Measurements from ENCODE around the gene NANS.
"Not testable (repeated sequence)": the region's sequence is repeated elsewhere in the genome, so short reads cannot be mapped to it uniquely, and the experiment has no call there.

Gene NANS, protein sequence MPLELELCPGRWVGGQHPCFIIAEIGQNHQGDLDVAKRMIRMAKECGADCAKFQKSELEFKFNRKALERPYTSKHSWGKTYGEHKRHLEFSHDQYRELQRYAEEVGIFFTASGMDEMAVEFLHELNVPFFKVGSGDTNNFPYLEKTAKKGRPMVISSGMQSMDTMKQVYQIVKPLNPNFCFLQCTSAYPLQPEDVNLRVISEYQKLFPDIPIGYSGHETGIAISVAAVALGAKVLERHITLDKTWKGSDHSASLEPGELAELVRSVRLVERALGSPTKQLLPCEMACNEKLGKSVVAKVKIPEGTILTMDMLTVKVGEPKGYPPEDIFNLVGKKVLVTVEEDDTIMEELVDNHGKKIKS

DNA sequence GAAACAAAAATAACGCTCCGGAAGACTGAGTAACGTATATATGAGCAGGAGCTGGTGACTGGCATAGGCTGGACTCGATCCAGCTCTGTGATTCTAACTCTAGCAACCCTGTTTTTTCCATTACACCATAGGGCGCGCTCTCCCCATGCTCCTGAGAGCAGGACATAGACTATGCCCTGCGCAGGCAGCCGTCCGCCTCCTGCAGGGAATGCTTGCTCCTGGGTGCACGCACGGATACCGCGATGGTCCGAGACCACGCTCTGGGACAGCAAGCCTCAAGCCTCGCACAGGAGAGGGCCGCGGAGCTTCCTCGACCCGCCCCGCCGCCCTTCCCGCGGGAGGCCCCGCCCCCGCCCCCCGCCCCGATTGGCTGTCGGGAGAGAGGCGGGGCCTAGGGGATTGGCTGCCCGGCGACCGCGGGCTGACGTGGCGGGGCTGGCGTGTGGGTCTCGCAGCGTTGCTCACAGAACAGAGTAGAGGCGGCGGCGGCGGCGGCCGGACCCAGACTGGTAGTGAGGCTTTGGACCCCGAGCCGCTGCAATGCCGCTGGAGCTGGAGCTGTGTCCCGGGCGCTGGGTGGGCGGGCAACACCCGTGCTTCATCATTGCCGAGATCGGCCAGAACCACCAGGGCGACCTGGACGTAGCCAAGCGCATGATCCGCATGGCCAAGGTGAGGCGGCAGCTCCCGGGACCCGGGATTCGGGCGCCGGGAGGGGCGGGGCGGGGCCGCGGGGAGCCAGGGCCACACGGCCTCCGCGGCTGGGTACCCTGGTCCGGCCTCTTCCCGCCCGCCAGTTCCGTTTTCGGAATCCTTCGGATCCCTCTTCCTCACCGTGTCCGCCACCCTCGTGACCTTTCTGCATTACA is at the start of gene NANS:
TSS of gene NANS (plus strand) at position 464 of the 869 bp plus-strand sequence. CDS start at position 541, 77 bp downstream.
- DNase-seq (ENCODE audit: low spot score), result peak; percentile 99

DNA sequence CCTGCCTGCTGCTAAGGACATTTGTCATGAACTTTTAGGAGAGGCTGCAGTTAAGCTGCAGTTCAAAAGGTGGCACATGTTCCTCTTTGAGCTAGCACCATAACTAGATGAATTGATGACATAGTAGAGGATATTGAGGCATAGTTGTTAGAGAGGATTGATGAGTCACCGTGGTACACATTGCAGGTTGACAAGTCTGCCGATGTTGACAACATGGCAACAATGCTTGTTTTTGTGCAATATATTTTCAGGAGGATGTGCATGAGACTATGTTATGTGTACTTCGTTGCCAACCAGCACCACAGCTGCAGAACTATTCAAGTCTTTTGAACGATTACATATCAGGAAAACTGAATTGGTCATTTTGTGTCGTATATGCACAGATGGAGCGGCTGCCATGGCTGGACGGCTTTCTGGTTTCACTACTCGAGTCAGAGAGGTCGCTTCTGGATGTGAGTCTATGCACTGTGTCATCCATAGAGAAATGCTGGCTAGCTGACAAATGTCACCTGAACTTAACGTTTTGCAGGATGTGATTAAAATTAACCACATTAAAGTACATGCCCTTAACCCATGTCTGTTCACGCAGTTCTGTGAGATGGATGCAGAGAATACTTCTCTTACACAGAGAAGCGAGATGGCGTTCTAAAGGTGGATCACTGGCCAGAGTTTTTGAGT is 49.1 kb upstream of the NANS start:
- no peak for DNase-seq (ENCODE audit: low spot score)

DNA sequence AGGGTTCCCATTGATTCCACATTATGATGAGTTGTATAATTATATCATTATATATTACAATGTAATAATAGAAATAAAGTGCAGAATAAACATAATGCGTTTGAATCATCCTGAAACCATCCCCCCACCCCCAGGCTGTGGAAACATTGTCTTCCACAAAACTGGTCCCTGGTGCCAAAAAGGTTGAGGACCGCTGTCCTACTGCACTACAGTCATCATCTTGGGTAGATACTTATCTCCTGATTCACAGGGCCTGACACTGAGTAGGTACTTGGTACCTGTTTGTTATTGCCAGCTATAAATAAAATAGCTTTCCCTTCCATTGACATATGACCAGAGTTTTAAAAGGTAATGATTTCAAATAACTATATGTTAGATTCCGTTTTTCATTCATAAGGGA is 47.8 kb upstream of the NANS start:
- DNase-seq (ENCODE audit: low spot score), result no peak

DNA sequence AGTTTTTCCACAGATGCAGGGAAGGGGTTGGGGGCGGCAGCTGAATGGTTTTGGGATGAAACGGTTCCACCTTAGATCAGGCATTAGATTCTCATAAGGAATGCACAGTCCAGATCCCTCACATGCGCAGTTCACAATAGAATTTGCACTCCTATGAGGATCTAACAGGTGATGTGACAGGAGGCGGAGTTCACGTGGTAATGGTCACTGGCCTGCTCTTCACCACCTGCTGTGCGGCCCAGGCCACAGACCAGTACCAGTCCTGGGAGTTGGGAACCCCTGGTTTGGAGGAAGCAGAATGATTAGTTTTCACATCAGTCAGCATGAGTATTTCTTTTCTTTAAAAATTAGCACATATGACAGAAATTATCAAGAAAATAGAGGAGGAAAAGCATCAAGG is 47.1 kb upstream of the NANS start:
- DNase-seq (ENCODE audit: low spot score), result no peak

DNA sequence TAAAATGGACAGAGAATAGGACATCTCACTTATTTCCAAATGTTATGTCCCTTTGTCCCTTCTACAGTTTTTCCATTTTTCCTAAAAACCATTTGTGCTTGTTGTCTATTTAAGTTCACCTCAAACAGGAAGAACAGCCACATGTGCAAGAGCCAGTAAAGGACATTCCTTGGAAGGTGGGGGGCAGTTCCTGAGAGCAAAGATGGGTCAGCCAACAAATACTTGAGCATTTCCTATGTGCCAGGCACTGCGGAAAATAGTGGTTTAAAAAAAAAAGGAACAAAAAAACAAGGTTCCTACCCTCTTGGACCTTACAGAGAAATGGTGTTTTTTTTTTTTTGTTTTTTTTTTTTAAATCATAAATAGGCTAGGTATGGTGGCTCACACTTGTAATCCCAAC is 46.6 kb upstream of the NANS start:
- DNase-seq (ENCODE audit: low spot score), result peak; percentile 49

DNA sequence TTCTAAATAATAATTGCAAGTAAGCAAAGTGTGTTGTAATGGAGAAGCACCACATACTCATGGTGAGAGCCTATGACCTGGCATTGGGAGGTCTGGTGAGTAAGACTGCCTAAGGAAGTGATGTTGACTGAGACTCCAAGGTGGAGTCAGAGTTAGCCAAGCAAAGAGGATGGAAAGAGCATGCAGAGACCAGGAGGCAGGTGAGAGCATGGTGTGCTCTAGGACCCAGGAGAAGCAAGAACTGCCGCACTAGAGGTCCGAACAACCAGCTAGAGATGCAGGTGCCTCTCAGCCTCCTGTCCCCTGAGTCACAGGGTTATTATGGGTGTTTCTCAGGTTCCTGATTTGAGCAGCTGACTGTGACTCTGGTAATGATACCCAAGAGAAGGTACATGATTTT is 46.1 kb upstream of the NANS start:
- DNase-seq (ENCODE audit: low spot score), result no peak

DNA sequence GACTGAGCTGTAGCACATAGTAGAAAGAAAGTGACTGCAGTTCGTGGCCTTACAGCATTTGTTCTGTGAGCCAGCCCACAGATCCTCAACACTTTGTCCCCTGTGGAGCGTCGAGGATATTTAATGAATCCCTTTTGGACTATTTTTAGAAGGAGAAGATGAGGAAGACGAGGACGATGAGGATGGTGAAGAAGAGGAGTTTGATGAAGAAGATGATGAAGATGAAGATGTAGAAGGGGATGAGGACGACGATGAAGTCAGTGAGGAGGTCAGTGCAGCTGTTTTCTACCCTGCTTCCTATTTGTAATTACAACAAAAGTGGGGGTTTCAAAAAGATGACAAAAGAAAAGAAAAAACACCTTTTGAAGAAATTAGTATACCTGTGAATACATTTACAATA is 45.4 kb upstream of the NANS start:
- DNase-seq (ENCODE audit: low spot score), result no peak

DNA sequence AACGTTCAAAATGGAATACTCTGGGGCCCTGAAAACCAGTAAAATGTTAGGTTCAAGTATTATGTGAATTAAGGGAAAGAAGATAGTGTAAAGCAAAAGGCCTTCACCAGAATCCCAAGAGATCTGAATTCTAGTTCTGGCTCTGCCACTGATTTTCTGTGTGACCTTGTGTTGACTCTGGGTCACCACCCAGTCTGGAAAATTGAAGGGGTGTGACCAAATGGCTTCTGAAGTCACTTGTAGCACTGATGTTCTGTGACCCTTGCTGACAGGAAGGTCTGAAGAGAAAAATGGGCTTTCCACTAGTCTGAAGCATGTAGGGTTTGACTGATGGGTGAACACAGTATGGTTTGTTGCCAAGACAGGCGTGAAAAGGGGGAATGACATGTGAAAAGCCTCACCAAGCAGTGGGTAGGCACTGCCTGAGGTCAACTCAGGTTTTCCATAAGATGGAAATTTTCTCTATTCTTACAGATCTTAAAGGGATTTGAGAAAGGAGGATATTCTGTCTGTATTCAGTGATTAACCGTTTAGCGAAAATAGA is 40.3 kb upstream of the NANS start:
- DNase-seq (ENCODE audit: low spot score), result no peak

DNA sequence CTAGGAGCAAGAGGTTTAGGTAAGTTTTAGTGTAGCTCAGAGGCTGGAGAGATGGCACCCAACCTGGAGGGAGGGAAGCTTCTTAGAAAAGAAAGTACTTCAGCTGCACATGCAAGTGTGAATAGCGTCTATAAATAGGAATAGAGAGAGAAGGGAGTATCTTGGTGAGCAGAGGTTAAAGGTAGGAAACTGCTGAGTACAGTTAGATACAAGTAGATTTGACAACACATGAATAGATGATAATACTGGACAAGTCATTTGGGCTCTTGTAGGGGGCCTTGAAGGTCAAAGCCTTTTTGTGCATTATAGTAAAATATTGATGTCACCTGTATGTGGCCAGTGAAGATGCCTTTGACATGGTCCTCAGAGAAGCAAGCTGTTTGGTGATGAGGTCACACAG is 39.2 kb upstream of the NANS start:
- DNase-seq (ENCODE audit: low spot score), result no peak

DNA sequence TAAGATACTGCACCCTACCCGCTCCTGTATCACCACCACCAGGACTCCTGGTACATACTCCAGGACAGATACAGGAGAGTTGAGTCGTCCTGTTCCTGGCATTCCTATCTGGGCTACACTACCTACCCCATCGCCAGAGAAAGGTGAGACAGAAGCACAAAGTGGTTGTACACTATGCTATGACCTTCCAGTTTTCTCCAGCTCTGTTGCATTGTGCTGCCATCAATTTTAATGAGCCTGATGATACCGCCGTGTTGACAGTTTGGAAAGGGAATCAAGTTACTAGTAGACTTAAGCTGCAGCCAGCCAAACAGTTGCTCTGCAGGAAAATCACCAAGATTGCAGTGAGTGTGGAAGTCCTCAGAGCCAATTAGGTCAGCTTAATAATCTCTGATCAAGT is 38.2 kb upstream of the NANS start:
- DNase-seq (ENCODE audit: low spot score), result no peak

DNA sequence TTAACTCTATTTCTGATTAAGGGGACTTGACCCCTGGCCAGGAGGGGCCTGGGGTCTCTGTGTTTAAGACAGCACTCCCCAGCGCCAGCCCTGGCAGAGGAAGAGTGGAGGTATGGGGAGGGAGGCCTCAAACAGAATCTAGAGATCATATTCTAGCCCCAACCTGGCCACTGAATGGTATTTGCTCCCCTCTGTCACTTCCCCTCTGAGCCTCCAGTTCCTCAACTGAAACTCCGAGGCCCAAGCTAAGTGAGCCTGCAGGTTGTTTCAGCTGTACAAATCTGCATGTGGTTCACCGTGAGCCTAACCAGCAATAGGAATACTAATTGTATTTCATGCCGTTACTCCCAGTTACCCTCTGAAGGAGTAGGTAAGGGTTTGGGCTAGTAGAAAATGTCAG is 37.4 kb upstream of the NANS start:
- DNase-seq (ENCODE audit: low spot score), result no peak

DNA sequence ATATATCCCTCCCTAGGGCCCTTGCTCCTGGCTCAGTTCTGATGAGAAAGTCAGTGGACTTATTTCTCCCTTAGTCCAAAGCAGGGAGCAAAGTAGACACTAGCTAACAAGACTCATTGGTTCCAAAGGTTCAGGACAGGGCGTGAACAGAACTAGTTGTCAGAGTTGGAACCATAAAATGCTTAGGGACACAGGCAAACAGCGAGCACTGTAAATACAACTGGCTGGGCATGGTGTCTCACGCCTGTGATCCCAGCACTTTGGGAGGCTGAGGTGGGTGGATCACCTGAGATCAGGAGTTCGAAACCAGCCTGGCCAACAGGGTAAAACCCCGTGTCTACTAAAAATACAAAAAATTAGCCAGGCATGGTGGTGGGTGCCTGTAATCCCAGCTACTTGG is 36.7 kb upstream of the NANS start:
- not testable (repeated sequence) for DNase-seq (ENCODE audit: low spot score)

DNA sequence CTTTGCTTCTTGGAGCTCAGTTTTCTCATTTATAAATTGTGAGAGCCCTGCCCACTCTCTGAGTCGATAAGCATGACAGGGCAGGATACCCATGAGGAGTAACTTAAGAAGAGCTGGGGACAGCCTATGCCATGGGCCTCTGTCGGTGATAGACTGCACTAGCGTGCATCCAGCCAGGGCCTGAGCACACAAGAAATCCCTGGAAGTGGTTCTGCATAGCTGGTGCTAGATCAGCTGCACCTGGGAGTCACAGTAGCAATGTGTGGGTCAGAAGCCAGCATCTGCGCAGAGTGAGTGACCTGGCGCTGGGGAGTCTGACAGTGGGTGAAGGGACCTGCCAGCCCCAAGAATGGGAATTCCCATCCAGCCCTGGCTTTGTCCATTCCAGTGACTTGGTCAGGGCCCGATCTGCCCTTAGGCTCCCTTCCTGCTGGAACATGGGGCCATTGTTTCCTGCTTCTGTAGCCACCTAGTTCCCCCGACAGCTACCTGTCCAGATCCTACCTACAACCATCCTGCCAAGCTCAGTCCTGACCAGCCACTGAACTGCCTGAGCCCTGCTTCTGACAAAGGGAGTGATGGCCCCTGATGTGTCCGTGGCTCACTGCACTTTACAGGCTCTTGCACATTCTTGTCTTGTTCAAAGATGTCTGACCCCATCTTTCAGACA is 35.9 kb upstream of the NANS start:
- DNase-seq (ENCODE audit: low spot score), result no peak

DNA sequence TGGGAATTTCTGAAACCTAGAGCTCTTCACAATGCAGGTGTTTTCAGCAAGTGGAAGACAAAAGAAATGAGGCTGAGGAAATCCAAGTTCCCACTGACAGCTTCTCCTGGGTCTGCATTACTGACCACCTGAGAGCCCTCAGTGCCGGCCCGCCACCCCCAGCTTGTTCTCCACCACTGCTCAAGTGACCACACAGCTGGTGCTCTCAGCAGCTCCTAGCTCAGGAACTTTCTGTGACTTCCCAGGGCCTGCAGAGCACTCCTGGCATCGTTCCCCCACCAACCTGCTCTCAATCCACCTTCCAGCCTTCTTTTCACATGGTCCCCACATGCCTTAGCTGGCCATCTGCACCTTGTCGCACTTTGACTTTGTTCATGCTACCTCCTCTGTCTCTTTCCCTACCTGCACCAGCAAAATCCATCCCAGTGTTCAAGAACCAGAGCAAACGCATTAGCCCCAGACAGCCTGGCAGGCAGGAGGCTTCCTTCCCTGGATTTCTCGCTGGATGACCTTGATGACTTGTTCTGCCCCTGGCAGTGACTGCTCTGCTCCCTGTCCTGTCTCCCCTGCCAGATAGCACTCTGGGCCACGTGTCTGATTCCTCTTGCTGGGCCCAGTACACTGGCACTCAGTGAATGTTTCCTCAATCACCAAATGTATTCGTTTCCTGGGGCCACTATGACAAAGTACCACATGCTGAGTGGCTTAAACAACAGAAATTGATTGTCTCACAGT is 35.1 kb upstream of the NANS start:
- DNase-seq (ENCODE audit: low spot score), result no peak

DNA sequence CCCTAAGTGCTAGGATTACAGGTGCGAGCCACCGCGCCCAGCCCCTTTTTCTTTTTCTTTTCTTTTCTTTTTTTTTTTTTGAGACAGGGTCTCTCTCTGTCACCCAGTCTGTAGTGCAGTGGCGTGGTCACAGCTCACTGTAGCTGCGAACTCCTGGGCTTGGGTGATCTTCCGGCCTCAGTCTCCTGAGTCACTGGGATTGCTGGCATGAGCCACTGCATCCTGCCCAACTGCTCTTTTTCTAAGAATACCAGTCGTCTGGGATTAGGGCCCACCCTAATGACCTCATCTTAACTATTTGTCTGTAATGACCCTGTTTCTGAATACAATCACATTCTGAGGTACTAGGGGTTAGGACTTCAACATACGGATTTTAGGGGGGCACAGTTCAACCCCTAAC is 34.1 kb upstream of the NANS start:
- DNase-seq (ENCODE audit: low spot score), result peak; percentile 41

DNA sequence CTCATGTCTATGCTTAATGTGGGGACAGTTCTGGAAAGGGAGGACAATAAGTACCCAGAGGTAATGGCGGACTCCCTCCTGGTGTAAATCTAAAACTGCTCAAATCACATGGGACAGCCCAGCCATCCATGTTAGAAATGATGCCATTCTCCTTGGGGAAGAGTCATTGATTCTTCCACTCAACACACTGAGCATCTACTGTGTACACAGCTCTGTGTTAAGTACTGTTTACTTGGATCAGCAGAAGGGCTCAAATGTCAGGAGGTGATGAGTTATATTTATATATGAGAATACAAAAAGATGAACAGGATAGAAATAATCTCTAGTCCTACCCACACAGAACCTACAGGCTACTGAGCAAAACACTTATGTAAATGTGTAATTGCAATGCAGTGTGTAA is 31.8 kb upstream of the NANS start:
- no peak for DNase-seq (ENCODE audit: low spot score)

DNA sequence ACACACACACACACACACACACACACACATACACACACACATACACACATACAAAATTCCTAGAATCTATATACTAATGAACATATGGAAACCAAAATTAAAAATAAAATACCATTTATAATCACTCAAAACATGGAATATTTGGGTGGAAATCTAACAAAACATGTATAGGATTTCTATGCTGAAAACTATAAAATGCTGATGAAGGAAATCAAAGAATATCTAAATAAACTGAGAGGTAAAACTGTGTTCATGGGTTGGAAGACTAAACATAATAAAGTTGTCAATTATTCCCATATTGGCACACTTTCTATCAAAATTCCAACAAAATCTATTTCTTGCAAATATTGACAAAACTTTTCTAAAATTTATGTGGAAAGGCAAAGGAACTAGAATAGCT is 25.4 kb upstream of the NANS start:
- DNase-seq (ENCODE audit: low spot score), result no peak

DNA sequence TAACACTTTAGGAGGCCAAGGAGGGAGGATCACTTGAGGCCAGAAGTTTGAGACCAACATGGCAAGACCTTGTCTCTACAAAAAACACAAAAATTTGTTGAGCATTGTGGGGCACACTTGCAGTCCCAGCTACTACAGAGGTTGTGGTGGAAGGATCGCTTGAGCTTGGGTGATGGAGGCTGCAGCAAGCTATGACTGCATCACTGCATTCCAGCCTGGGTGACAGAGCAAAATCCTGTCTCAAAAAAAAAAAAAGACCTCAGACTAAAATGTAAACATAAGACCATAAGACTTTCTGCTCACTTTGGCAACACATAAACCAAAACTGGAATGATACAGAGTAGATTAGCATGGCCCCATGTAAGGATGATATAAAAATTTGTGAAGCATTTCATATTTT is 24.6 kb upstream of the NANS start:
- DNase-seq (ENCODE audit: low spot score), result peak; percentile 23

DNA sequence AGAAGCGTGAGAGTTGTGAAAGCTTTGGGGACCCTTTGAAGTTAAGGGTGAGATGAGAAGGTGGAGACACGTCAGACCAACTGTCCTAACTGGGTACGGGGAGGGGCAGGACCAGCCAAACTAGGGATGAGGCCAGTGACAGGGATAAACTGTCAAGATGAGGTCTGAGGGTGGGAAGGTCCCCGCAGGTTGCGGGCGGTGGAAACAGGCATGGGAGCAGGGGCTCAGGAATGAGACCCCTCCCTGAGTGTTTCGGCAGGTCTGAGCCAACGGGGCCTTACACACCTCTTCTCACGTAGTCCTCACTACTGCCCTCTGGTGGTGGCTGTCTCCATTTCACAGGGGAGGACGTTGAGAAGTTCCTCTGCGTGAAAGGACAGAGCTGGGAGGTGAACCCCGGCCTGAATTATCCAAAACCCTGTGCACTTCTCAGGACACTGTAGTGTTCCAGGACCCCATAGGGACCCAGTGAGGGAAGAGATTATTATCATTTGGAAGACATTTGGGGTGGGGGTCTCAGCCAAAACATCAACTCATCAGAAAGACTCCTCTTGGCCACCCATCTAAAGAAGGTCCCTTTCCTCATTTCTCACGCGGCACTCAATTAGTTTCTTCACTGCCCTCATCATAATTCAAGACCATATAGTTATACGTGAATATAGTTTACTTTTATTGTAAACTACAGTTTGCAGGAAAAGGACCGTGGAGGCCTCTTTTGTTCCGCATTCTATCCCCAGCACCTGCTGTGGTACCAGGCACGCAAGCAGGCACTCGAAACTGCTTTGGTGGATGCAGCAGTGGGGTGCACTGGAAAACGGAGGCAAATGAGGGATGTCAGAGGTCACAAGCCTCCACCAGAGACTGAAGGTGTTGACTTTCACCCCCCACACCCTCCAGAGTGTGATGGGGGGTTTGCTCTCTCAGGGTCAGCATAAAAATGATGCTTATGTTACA is 21.7 kb upstream of the NANS start:
- DNase-seq (ENCODE audit: low spot score), result peak; percentile 77

DNA sequence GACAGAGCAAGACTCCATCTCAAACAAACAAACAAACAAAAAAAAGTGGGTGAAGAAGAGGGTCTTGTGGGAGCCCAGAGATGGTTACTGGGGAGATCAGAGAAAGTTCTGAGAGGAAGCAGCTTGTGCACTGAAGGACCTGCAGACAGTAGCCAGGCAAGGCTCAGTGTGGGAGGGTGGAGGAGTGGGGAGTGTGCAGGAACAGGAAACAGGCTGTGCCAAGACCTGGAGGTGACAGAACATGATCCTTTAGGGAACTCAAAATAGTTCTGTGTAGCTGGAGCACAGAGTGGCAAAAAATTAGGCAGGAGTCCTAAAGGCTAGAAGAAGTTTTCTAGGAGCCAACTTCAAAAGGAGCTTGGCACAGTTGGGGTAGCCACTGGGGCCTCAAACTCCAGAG is 19.2 kb upstream of the NANS start:
- peak; percentile 44 for DNase-seq (ENCODE audit: low spot score)

Data from GM03348 (cell line).